ENCODE results near the gene ORC3.

GRCh38 chr6:87574237-87574804 lies 15.6 kb upstream of the ORC3 start:
- TF ChIP-seq EZH2 (IDR thresholded peaks at IDR 0.05; ENCODE audit: borderline replicate concordance, low read depth, low read length, severe bottlenecking): no peak
- TF ChIP-seq, protein P1, sequence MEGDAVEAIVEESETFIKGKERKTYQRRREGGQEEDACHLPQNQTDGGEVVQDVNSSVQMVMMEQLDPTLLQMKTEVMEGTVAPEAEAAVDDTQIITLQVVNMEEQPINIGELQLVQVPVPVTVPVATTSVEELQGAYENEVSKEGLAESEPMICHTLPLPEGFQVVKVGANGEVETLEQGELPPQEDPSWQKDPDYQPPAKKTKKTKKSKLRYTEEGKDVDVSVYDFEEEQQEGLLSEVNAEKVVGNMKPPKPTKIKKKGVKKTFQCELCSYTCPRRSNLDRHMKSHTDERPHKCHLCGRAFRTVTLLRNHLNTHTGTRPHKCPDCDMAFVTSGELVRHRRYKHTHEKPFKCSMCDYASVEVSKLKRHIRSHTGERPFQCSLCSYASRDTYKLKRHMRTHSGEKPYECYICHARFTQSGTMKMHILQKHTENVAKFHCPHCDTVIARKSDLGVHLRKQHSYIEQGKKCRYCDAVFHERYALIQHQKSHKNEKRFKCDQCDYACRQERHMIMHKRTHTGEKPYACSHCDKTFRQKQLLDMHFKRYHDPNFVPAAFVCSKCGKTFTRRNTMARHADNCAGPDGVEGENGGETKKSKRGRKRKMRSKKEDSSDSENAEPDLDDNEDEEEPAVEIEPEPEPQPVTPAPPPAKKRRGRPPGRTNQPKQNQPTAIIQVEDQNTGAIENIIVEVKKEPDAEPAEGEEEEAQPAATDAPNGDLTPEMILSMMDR (IDR thresholded peaks at IDR 0.05; ENCODE audit: borderline replicate concordance, extremely low read depth, low read length, poor library complexity, severe bottlenecking): no peak

Data from DND-41 (cell line).